GM06990 (cell line): ENCODE measurements around the gene SCAMP3.
"Not testable (repeated sequence)": the region's sequence is repeated elsewhere in the genome, so short reads cannot be mapped to it uniquely, and the experiment has no call there.

Experiments
- DNase-seq: peaks from one replicate; pipeline ENCODE4 v3.0.0-alpha.2; 2011; ENCODE audit not compliant: insufficient read length; ENCODE audit errors: extremely low read depth
- H3K27me3 ChIP-seq: replicated peaks from 2 replicates; pipeline ENCODE4 v1.6.0; 2011; ENCODE audit warnings: low read length; ENCODE audit not compliant: control insufficient read depth, insufficient read depth
- H3K36me3 ChIP-seq: 2 replicates; pipeline ENCODE4 v1.5.1; 2011; ENCODE audit warnings: low read length; ENCODE audit not compliant: control insufficient read depth, insufficient read depth
- H3K4me3 ChIP-seq: replicated peaks from 2 replicates; pipeline ENCODE4 v1.5.1; 2011; ENCODE audit warnings: low read depth, mild to moderate bottlenecking, control low read depth, low read length
- CTCF ChIP-seq: IDR thresholded peaks from 2 replicates; pipeline ENCODE4 v1.5.1; 2011; ENCODE audit warnings: low read length, control low read depth, mild to moderate bottlenecking, inconsistent platforms; ENCODE audit not compliant: insufficient read depth, poor library complexity, severe bottlenecking

The SCAMP3 gene

GRCh38 chr1:155244368-155245162, 17.6 kb downstream of the SCAMP3 start:
- H3K36me3 ChIP-seq, result no peaks in the 10 kb centered on the region; the same call in 1 of the 2 replicates
- DNase-seq, result peak; percentile 95
- no peaks in the 10 kb centered on the region for H3K27me3 ChIP-seq
- peak; percentile 37 for TF ChIP-seq CTCF
- H3K4me3 ChIP-seq, result peak overlapping the region; percentile 71

- TF ChIP-seq CTCF, result no peak
- no peak for DNase-seq
- Histone ChIP-seq H3K27me3 (no peaks in the 10 kb centered on the region), H3K36me3 (peaks cover under 1% of the 10 kb centered on the region; the same call in 1 of the 2 replicates), H3K4me3 (peak overlapping the region; percentile 71)
These were observed 19.3 kb downstream of the SCAMP3 start for GRCh38 chr1:155242805-155243358.

GRCh38 chr1:155241841-155242264, 20.3 kb downstream of the SCAMP3 start:
- Histone ChIP-seq H3K27me3 (no peaks in the 10 kb centered on the region), H3K4me3 (no peak overlapping the region), H3K36me3 (peaks cover 2% of the 10 kb centered on the region; the same call in 1 of the 2 replicates)
- TF ChIP-seq CTCF, result no peak
- no peak for DNase-seq

GRCh38 chr1:155241069-155241679, 21.0 kb downstream of the SCAMP3 start:
- Histone ChIP-seq H3K4me3 (peak overlapping the region; percentile 60), H3K27me3 (no peaks in the 10 kb centered on the region), H3K36me3 (peaks cover 2% of the 10 kb centered on the region; the same call in 1 of the 2 replicates)
- no peak for DNase-seq
- no peak for TF ChIP-seq CTCF

GRCh38 chr1:155236451-155236850, 25.7 kb downstream of the SCAMP3 start:
- no peak for DNase-seq
- Histone ChIP-seq H3K27me3 (no peaks in the 10 kb centered on the region), H3K4me3 (no peak overlapping the region), H3K36me3 (peaks cover 8% of the 10 kb centered on the region)
- TF ChIP-seq CTCF, result no peak

GRCh38 chr1:155235375-155235774, 26.8 kb downstream of the SCAMP3 start:
- DNase-seq, H3K36me3 ChIP-seq, H3K4me3 ChIP-seq, H3K27me3 ChIP-seq: not testable (repeated sequence)

- DNase-seq, result not testable (repeated sequence)
These were observed 28.7 kb downstream of the SCAMP3 start for GRCh38 chr1:155233502-155233901.

GRCh38 chr1:155232001-155232978, 29.9 kb downstream of the SCAMP3 start:
- H3K27me3 ChIP-seq, H3K4me3 ChIP-seq, DNase-seq, H3K36me3 ChIP-seq: not testable (repeated sequence)

More at GRCh38 chr1:155233502-155233901, 28.7 kb downstream of the SCAMP3 start:
- H3K4me3 ChIP-seq, H3K27me3 ChIP-seq, H3K36me3 ChIP-seq: not testable (repeated sequence)
